AML-193 (cell line): ENCODE results near the gene GMPR2.
"Not testable (repeated sequence)": the region's sequence is repeated elsewhere in the genome, so short reads cannot be mapped to it uniquely, and the experiment has no call there.

Experiments used
- DNase-seq, 2 experiments: peaks; one replicate each; lab custom pipeline; 2025; lab: John Stamatoyannopoulos, UW

The GMPR2 gene

GRCh38 chr14:24202538-24202937 lies 30.2 kb upstream of the GMPR2 start:
- DNase-seq: not testable (repeated sequence)

DNA sequence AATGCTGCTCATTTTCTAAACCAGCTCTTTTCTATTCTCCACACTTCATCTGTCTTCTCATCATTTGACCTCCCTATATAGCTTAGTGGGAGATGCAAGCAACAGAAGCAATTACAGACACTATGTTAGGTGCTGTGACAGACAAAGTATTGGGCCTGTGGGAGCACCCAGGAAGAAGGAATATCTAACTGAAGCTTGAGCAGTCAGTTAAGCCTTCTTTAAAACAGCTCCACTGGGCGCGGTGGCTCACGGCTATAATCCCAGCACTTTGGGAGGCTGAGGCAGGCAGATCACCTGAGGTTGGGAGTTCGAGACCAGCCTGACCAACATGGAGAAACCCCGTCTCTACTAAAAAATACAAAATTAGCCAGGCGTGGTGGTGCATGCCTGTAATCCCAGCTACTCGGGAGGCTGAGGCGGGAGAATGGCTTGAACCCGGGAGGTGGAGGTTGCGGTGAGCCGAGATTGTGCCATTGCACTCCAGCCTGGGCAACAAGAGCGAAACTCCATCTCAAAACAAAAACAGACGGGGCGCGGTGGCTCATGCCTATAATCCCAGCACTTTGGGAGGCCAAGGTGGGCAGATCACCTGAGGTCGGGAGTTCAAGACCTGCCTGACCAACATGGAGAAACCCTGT lies 29.4 kb upstream of the GMPR2 start:
- not testable (repeated sequence) for DNase-seq

GRCh38 chr14:24204163-24205146 lies 28.3 kb upstream of the GMPR2 start:
- DNase-seq: no peak

DNA sequence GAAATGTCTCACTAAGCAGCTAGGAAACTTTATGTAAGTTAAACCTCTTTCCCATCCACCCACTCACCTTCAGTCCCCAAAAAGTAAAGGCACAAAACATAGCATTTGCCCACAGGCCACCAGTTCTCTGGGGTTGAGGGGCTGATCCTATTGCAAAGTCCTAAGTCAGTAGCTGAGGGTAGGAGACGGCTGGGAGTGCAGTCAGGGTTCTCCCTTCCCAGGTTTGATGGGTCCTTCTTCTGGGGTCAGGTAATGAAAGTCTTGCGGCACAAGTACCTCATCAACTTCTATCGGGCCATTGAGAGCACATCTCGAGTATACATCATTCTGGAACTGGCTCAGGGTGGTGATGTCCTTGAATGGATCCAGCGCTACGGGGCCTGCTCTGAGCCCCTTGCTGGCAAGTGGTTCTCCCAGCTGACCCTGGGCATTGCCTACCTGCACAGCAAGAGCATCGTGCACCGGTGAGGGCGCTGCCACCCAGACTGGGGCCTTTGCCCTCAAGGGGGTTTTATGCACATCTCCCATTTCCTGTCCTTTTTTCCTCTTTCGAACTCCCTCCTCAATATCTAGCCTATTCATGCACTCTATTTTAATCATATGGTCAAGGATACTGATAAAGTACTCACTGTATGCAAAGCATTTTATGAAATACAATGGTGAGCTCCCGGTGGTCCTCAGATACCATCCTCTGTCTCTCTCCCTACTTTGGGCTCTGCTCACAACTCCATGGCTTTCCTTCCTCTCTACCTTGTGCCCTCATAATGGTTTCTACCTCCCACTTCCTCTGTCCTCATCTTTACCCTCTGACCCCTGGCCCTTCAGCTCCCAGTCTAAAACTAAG lies 26.2 kb upstream of the GMPR2 start:
- no peak for DNase-seq

DNA sequence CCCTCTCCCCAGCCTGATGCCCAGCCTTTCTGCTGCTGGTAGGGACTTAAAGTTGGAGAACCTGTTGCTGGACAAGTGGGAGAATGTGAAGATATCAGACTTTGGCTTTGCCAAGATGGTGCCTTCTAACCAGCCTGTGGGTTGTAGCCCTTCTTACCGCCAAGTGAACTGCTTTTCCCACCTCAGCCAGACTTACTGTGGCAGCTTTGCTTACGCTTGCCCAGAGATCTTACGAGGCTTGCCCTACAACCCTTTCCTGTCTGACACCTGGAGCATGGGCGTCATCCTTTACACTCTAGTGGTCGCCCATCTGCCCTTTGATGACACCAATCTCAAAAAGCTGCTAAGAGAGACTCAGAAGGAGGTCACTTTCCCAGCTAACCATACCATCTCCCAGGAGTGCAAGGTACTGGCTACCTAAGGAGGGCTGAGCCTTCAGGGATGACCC lies 25.6 kb upstream of the GMPR2 start:
- DNase-seq: no peak

GRCh38 chr14:24207625-24208024 lies 25.1 kb upstream of the GMPR2 start:
- no peak for DNase-seq

DNA sequence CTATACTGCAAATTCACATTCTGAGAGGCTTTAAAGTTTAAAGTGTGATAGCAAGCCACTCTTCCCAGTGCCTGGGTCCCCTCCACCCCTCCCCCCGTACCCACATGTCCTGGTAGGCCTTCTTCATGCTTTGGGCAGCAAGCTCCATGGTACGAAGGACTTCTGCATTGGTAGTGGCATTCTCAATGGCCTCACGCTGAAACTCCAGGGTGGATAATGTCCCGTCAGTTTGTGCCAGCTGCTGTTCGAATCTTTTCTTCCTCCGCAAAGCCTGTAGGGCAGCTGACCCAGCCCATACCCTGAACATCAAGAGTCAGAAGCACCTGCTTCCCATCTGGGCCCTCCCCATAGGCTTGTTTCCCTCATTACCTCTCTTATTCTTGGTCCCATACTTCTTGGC lies 21.4 kb upstream of the GMPR2 start:
- no peak for DNase-seq

DNA sequence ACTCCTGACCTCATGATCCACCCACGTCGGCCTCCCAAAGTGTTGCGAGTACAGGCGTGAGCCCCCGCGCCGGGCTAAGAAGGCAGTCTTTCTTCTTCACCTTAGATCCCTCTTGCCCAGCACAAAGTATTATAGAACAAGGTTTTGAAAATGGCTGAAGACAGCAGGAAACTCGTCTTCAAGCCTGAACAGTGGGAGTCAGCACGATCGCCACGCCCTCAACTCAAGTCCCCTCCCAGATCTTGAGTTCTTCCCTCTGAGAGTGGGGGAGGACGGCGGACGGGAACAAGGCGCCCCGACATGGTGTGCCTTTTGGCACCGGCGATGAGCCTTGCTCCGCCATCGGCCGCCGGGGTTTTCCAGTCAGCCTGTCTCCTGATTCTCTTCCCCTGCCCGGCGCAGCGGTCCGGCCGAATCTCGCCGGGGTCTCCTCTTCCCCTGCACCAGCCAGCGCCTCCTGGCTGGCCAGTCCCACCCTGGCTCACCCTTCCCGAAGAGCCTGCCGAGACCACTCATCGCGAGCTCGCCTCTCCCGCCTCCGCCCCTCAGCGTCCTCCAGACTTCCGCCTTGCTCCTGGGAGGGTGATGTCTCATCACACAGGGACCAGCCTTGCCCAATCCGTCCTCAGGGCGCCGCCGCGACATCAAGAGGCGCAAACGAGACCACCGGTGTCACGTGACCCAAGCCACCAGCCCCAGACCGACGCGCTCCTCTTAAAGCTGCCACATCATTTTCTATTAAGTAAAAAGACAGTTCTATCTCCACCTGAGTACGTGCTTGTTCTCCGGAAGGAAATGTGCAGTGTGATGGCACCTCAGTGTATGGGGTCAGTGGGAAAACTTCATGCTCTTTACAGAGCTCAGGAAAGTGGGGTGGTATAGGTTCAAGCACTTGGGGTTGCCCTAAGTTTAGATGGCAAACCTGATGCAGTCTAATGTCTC lies 19.5 kb upstream of the GMPR2 start, which contains the start of gene CHMP4A:
Gene CHMP4A (minus strand): TSS at position 565 of the 942 bp plus-strand sequence. CDS start 49 bp downstream, at position 516.
- peak; percentile 92 for DNase-seq

GRCh38 chr14:24213866-24214662 lies 18.7 kb upstream of the GMPR2 start:
- DNase-seq: no peak

DNA sequence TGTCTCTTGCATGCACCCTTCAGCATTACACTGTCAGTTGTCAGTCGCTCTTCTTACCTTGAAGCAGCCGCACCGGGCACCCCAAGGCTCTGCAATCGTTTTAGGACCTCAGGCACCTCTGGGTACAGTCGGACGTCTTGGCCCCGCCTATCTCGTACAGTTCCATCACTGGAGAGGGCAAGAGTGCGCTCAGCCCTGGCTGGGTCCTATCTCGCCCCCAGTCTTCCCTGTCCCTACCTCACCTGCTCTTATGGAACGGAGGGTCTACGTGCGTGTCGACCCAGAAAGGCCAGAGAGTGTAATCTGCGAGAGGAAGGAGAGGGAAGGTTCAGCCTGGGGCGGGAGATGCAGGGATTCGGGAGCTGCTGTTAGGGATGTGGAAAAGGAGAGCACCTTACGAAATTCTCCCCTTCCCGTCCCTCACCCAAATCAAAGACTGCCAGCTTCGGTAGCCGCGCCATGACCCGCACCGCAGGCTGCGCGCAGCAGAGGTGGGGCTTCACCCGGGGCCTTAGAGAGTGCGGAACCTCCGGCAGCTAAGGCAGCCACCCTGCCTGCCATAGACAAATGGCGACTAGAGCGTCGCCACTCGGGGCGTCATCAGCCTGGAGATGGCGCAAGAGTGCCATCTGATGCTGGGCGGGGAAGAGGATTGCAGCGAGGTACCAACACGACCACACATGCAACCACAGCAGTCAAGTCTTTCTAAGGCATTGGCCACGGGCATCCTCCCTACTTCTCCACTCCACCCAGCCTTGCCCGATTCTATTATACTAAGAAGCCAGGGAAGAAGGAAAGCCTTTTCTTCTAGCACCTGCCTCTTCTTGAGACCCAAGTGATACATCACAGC lies 17.0 kb upstream of the GMPR2 start, which contains the start of gene MDP1:
Gene MDP1 (minus strand): TSS at position 572 of the 850 bp plus-strand sequence. CDS start 111 bp downstream, at position 461.
- peak; percentile 89 to 90 for DNase-seq

GRCh38 chr14:24216345-24216699 lies 16.4 kb upstream of the GMPR2 start:
- no peak for DNase-seq

DNA sequence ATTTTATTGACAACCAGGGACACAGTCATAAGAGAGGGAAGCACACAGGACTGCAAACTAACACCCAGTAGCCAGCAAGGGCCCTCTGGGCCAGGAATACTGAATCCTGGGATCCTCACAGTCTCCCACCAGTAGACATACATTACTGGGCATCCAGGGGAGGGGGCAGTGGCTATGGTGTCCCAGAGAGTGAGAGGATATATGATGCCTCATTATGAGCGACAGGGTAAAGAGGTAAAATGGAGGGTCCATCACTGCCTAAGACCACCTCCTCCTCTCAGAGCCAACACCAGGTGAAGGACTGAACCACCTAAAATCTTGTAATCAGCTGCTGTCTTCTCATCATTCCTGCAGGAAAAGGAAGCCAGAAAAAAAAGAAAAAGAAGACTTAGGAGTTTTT lies 15.9 kb upstream of the GMPR2 start:
- DNase-seq: not testable (repeated sequence)

DNA sequence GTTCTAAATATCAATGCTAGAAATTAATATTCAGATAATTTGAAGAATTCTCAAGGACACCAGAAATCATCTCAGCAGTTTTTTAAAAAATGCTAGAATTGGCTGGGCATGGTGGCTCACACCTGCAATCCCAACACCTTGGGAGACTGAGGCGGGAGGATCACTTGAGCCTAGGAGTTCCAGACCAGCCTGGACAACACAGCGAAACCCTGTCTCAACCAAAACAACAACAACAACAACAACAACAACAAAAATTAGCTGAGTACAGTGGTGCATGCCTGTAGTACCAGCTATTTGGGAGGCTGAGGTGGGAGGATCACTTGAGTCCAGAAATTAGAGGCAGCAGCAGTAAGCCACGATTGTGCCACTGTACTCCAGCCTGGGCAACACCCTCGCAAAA lies 13.6 kb upstream of the GMPR2 start:
- DNase-seq: no peak

DNA sequence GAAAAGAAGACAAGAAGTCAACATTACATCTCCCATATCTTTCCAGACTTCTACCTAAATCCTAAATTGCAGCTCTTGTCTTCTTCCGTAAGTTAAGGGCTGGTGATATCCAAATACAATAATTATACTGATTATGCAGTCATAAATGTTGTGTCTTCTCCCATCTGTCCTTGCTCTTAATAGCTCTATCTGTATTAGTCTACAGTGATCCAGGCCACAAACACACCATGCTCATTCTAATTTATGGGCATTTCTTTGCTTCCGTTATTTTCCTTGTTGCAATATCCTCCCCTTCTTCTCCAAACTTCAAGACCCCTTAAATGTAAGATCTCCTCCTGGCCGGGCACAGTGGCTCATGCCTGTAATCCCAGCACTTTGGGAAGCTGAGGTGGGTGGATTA lies 13.2 kb upstream of the GMPR2 start:
- DNase-seq: no peak

GRCh38 chr14:24222987-24223386 lies 9.7 kb upstream of the GMPR2 start:
- DNase-seq: not testable (repeated sequence)

DNA sequence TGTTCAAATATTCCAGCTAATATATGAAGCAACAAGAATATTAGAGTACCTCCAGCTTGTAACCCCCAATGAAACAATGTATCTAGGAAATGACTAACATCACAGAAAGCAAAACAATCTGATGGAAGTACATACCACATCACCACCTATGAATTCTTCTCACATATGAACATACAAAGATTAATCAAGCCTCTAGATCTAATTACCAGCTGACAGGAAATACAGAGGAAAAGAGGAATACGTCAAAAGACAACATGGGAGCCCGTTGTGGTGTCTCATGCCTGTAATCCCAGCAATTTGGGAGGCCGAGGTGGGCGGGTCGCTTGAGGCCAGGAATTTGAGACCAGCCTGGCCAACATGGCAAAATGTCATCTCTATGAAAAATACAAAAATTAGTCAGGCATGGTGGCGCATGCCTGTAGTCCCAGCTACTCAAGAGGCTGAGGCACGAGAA lies 8.1 kb upstream of the GMPR2 start:
- no peak for DNase-seq

GRCh38 chr14:24226473-24226872 lies 6.3 kb upstream of the GMPR2 start:
- no peak for DNase-seq

GRCh38 chr14:24228902-24229301 lies 3.8 kb upstream of the GMPR2 start:
- no peak for DNase-seq
